NCI-H2171 treated with DMSO at 0.1 percent for 48 hours (cell line): ENCODE measurements around the gene CMSS1.
A peak's percentile ranks its signal among the peaks of the same experiment; 100 is the strongest.
"Not testable (repeated sequence)": the region's sequence is repeated elsewhere in the genome, so short reads cannot be mapped to it uniquely, and the experiment has no call there.

Experiments used
- DNase-seq: peaks from one replicate; lab custom pipeline; 2025; lab: John Stamatoyannopoulos, UW

Gene CMSS1

DNA sequence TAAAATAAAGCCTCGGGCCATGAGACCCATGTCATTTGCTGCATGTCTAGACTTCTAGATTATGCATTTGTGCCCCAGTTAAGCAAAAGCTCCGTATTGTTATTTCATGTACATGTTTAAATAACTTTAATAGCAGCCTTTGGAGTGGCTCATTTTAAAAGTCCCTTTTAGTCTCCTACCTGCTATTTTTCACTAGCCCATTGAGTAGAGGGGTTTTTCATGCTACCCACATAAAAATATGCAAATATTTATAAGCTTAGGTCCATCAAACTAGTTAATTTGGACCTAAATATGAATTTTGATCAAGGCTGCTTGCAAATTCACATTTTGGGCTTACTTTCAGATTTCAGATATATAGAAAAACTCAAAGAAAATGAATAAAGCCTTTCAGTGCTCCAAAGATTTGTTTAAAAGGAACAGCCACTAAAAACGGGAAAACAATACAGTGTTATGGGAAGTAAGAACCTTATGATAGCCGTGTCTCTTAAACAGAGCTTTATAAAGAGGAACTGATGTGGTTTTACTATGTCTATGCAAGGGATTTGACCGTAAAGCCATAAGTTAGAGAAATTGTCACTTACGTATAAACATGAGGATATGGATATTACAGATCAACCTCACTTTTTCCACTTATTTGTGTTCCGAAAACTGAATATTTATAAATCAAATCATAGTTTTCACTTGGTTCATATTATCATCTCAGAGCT lies 266.6 kb downstream of the CMSS1 start:
- no peak for DNase-seq

DNA sequence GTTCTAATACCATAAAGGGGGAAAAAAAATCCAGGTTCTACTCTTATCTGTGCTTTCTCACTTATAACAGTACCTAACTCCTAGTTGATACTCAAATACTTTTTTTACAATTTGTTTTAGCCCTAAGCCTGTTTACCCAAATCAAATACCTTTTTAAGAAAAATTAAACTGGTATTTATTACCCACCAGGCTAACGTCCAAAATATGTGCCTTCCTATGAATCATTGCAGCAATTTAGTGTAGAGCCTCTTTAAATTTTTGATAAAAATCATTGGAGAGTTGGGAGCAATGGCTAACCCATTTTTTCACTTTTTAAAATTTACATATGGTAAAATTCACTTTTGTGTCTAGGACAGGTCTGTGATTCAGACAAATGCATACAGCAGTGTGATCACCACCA lies 268.7 kb downstream of the CMSS1 start:
- no peak for DNase-seq

DNA sequence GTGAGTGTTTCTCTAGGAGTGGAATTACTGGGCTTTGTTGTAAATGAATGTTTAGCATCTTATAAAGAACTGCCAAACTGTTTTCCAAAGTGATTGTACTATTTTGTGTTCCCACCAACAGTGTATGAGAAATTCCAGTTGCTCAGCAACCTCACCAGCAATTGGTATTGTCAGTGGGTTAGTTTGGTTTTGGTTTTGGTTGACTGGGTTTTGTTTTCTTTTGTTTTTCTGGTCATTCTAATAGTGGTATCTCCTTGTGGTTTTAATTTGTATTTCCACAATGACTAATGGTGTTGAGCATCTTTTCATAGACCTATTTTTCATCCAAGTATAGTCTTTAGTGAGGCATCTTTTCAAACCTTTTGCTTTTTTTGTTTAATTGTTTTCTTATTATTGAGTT lies 269.5 kb downstream of the CMSS1 start:
- DNase-seq: no peak

DNA sequence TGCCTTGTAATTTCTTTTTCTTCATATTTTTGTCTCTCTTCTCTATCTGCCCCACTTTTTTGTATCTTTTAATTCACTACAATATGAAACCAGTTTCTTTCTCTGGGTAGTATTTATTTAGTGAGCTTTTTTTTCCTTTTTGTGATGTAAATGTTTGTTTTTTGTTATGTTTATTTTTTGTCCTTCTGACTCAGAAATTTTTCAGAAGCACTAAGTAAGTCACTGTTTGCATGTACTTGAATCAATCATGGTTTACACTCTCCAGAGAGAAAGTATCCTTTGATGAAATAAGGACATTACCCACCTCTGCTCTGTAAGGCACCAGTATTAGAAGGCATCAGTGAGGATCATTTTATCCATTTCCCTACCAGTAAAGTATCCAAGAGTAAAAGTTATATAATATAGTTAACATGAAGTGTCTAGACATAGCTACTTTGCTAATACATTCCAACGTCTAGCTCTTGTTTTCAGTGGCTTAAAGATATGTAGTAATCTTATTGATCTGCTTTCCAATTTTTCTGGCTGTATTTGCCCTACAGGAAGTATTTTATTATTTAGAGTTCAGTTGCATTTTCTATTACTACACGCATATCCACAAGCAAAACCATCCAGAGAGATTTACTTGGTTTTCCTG lies 271.2 kb downstream of the CMSS1 start:
- no peak for DNase-seq

DNA sequence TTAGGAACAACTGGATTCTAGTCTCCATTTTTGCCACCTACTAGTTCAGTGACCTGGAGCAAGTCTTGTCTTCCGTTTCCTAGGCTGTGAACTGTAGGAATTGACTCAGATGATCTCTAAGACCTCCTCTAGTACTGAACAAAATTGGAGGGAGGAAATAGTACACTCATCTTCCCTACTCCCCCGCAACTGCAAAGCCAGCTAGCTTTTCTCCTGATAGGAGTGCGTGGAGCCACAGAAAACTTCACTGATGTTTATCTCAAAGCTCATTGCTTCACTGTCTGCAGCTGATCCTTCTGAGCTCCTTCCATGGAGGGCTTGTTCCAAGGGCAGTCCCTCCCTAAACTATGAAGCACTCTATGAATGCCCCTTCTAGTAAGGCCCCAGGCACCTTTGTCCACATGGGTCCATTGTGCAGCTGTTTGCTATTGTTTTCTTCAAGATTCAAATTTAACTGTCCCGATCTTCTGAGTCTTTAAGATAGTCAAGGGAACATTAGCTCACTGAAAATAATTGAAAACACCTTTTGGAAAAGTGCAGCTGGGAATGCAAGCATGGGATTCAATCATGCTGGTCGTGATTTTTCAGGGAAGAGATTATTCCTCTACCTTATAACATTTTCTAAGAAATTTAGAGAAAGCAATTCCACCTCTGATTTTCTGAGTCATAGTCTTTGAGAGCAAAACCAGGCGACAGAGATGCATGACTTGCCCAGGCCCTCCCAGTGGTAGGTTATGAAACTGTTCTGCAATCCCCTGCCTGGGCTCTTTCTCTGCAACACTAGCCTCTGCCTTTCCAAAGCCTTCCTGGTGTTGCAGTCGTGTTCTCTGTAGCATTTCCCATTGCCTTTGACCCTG lies 272.4 kb downstream of the CMSS1 start:
- no peak for DNase-seq

DNA sequence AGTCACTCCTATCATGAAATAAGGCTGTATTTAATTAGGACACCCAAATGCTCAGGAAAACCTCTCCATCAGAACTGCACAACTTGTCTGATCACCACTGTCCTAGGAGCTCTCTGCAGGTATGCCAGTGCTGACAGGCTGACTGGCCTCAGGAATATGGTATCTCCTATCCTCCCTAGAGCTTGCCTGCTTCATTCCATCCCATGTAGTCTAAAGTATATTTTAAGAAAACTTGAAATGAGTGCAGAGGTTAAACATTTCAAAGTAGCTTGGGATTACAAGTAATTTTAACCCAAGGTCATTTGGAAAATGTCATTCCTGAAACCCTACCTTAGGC lies 273.0 kb downstream of the CMSS1 start:
- DNase-seq: no peak

DNA sequence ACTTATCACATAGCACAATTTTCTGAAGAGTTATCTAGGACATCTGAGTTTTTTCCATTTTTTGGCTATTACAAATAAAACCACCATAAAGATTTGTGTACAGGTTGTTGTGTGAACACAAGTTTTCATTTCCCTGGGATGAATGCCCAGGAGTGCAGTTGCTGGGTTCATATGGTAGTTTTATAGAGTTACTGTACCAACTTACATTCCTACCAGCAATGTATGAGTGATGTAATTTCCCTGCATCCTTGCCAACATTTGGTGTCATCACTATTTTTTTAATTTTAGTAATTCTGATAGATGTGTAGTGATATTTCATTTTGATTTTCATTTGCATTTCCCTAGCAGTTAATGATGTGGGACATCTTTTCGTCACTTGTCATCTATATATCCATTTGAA lies 276.2 kb downstream of the CMSS1 start:
- DNase-seq: no peak

DNA sequence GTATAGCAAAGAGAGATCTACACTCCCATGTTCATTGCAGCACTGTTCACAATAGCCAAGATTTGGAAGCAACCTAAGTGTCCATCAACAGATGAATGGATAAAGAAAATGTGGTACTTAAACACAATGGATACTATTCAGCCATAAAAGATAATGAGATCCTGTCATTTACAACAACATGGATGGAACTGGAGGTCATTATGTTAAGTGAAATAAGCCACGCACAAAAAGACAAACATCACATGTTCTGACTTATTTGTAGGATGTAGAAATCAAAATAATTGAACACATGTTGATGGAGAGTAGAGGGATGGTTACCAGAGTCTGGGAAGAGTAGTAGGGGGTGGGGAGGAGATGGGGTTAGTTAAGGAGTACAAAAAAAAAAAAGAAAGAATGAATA lies 278.6 kb downstream of the CMSS1 start:
- not testable (repeated sequence) for DNase-seq

DNA sequence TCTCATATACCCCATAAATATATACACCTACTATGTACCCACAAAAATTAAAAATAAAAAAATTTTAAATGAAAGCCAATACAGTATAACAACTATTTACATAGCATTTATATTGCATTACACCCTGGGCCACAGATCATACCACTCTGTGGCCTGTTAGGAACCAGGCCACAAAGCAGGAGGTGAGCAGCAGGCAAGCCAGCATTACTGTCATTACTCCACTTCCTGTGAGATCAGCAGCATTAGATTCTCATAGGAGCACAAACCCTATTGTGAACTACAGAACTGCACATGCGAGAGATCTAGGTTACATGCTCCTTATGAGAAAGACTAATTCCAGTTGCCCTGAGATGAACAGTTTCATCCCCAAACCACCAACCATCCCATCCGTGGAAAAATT lies 279.2 kb downstream of the CMSS1 start:
- no peak for DNase-seq

DNA sequence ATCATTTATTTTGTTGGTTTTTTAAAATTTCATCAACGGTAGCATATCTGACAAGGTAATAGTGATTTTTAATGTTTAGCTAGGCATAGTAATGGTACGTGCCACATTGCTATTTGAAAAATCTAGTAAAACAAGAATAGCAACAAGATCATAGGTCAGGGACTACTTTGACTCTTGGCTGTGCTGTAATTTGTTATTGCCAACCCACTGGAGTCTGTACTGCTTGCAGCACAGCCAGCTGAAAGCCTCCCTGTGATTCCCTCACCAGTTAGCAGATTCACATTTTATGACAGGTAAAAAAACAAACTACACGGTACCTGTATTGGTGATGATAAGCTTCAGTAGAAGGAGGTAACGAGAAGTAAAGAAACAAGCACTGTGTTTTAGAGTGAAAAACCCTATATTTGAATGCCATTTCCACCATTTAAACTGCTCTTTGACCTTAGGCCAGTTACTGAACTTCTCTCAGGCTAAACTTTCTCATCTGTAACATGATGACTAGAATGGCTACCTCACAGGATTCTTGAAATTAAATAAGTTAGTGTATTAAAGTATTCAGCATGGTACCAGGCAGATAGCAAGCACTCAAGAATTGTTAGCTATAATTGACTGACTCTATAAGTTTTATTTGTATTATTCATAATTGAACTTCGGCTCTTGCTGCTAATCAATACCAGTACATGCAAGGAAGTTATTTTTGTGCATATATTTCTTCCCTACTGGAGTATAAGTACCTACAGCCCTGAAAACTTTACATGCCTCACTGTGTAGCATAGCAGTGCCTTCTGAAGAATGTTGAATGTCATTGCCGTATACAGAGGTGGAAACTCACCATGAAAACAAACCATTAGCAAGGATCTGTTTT lies 280.5 kb downstream of the CMSS1 start:
- DNase-seq: no peak

DNA sequence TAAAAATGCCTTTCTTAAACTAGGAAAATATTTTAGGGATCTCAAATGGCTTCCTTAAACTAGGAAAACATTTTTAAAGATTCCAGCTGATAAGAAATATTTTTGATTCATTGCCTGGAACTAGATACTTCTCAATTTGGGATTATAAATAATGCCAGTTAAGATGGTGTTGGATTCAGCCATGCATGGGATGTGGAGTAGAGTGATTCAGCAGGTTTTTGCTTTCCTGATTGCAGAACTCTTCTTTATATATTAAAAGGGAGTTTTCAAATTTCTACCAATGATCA lies 281.1 kb downstream of the CMSS1 start:
- DNase-seq: no peak

DNA sequence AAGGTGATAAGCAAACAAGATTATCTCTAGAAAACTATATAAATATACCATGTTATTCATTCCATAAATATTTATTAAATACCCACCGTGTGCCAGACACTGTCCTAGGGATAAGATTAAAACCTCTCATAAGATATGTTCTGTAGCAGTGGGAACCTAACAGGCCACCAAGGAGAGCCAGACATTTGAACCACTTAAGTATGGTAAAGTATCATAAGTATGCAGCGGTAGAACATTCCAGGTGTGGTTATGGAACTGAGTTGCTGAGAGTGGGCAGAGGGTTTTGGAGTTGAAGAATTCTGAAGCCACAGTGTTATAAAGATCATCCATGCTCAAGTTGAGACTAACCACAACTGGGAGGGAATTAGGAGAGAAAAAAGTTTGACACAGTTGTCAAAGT lies 282.0 kb downstream of the CMSS1 start:
- DNase-seq: no peak

DNA sequence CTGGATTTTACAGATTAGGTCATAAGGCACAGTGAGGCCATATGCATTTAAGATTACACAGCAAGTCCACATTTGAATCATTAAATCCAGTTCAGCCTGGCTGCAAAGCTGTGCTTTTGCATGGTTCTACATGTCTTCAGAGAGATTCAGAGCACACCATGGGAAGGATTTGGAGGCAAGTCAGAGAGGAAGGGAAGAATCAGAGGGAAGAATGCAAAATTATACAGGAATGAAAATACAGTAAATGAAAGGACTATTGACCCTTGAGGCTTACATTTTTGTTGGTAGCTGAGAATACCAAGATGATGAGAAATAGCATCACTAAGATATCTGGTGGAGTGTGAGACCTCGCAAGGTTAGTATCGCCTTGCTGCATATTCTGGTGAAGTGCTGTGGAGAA lies 282.8 kb downstream of the CMSS1 start:
- DNase-seq: no peak

DNA sequence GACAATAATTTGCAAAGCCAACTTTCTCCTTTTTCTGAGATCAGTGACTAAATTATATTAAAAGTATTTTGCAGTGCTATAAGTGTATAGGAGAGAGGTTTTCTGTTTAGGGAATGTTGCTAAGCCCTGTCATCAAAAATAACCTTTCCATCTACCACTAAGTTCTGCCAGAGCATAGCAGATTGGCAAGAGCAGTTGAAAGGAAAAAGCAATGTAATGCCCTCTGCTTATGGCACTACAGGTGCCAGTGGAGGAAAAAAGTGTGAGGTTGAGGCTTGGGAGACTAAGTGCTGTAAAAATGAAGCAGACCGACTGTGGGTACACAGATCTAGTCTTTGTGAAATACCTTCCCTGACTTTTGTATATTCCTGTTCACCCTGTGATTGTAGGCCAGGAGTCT lies 285.1 kb downstream of the CMSS1 start:
- DNase-seq: no peak

DNA sequence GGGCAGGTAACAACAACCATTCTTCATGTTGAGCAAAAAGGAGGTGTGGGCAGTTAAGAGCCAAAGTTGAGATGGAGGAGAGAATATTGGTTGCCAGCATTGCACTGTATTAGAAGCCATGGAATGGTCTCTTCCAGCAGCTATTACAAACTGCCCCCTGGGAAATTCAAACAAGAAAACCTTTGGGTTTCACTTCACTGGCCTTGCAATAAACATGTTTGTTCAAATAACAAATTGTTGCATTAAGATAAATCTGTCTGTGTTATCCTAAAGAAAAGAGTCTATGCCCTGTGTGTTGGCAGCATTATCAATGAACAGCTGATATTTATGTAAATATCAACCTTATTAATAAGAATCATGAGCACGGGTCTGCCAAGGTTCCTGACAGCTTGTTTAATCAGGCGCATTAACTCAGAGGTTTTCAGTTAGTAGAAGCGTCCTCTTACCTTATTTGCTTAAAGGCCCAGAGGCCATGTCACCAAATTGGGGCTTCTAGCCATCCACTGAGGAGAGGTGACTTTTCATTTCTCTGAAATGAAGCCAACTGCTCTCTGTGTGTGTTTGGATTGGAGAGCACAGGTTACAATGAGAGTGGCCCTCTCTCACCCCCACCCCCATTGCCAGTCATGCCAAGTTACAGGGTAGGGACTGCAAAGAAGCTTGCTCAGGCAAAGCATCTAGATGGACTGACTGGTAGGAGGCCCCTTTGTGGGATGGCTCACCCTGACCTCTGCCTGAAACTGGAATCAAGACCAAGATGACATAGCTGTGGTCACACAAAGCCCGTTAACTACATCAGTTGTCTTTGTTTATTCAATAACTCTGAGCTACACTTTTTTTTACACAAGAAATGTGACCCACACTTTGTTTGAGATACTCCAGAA lies 286.1 kb downstream of the CMSS1 start:
- DNase-seq: no peak

DNA sequence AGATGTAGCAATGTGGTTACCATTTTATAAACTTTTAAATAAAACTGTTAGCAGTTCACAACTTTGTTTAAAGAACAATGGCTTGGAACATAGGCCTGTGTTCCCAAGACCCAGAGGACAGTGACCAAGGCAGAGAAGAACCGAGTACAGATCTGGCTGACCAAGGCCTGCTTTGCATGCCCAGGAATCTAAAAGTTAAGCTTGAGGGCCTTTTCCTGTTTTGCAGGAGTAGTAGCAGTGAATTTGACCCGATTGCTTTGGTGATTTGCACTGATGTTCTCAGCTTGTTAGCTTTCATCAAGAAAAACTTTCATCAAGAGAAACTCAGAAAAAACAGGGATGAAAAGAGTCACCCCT lies 286.8 kb downstream of the CMSS1 start:
- DNase-seq: no peak

DNA sequence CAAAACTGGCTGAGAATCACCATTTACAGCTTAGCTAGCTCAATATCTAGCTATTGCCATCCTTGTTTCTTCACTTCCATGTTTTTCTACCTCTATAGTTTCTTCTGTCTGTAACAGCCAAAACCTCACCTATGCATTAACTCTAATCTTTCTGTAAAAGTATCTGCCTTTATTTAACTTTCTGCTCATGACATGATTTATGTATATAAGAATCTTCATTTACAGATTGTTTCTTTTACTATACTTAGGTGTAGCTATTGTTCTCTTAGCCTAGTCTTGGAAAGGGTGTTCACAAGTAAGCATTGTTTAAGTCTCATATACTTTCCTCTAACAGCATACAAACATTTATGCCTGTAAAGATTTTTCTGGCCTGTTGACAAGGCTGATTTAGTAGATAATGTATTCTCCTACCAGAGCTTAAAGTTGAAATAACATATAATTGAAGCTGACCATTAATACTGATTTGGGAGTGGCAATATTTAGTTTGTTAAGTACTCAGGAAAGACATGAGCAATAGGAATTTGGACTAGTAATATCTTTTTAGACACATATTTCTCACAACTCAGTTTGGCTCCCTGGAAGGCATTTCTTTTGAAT lies 287.3 kb downstream of the CMSS1 start:
- DNase-seq: no peak

DNA sequence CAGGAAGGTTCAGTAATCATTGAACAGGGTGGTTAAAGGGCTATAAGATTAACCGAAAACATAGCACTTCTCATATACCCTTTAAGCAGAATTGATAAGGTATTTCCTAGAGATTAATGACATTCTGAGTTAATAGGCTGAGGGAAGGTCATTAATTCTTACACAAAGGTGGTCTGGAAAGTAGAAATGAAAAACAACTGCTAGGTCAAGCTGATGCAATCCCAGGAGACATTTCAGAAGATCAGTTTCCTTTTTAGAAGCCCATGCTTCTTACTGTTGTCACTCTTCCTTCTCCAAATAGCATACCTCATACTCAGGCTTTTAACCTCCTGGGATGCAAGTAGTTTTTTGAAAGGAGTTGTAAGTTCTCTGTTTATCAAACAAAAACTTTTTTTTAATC lies 287.8 kb downstream of the CMSS1 start:
- DNase-seq: no peak

DNA sequence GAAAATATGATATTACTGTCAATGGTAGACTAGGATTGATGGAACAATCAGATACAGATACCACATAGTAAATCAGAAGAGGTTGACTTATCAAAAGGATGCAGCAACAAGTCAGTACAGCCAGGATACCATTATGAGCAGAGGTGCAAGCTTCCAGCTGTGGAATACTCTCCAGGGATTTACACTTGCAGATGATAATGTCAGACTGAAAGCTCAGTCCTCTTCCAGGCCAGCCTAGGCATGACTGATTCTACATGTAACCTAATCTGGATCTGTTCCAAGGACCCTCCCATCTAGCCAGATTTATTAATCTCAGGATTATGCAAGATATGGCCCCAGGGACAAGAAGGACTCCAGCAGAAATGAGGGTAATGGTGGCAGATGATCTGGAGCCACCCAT lies 288.4 kb downstream of the CMSS1 start:
- peak; percentile 90 for DNase-seq

DNA sequence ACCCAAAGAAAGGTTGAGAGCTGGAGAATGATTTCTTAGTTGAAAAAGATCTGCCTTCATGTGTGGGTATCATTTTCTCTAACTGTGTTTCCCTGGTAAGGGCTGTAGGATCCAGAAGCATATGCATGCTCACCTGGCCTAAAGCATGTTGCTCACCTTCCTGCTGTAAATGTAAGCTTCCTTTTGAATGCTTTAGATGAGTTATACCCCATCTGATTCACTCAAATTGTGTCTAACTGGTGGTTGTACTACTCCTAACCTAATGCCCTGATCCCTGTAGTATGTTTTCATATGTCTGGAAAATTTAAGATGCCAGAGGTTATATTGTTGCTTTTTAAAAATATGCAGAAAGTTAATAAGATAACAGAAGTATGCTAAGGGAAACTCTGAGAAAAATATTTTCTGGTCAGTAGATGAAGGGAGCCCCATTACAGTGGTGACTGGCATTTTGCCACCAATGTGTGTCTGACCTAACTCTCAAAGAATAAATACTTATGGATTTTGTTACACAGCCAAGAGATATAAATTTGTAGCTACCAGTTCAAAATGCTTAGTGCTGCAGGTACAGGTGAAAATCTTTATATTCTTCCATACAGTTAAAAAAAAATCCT lies 289.0 kb downstream of the CMSS1 start:
- peak; percentile 42 for DNase-seq
